NCI-H1436 (cell line): ENCODE results near the gene TMEM95.

Experiments
- DNase-seq: peaks from one replicate; lab custom pipeline; 2025; lab: John Stamatoyannopoulos, UW

The TMEM95 gene

DNA sequence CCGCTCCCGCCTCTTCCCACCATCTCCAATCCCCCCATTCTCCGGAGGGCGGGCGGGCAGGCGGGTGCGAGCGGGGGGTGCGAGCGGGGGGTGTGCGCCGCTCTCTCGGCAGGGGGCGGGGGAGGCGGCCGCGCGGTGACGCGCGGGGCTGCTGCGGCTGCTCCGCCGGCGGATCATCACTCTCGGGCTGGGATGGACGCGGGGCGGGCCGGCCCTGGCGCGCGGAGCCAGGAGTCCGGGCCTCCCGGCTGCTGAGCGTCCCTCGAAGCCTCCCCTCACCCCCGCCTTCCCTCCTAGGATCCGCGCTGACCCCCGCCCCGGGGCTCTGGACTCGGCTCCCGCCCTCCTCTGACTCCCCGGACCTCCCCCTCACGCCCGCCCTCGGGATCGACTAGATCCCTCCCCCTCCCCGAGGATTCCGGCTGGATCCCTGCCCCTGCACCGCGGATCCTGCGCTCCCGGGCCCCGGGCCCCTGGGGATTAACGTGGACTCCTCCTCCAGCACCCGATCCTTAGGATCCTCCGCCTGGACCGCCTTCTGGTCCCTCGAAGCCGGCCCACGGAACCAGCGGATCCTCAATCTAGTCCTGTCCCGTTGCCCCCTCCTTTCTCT is 49.9 kb downstream of the TMEM95 start:
- DNase-seq, result no peak

- DNase-seq, result no peak
These were observed 50.6 kb downstream of the TMEM95 start for GRCh38 chr17:7405350-7406234.

DNA sequence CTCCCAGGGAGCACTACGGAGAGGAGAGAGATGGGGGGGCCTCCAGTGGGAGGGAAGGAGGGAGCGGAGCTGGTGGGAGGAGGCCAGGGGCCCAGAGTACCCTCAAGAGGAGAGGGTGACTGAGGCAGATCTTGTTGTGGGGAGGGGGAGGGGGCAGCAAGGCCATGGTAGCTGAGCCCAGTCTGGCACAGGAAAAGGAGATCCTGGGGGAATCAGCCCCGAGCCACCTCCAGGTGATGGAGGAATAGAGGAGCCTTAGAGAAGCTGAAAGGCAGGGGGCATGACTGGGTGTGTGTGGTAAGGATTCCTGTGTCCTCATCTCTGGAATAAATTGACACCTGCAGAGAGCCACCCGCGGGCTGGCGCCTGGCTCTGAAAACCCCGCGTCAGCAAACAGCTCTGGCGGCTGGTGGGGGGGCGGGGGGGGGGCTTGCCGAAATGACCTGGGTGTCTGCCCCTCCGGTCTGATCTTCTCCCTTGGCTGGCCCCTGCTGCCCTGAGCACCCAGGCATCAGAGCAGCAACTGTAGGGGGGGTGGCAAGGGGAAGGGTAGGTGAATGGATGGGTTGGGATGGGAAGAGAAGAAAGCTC is 51.4 kb downstream of the TMEM95 start:
- no peak for DNase-seq
